ENCODE data around the gene CCM2L. TPM values are rescaled to one million over a fixed set of nuclear protein-coding genes. Genes with fewer than 3 reads are reported as not detected.

Gene CCM2L
- total and polyA plus RNA-seq, 2 donors (not counting 1 experiment from before 2014, with no cell fraction given) = not detected

DNA sequence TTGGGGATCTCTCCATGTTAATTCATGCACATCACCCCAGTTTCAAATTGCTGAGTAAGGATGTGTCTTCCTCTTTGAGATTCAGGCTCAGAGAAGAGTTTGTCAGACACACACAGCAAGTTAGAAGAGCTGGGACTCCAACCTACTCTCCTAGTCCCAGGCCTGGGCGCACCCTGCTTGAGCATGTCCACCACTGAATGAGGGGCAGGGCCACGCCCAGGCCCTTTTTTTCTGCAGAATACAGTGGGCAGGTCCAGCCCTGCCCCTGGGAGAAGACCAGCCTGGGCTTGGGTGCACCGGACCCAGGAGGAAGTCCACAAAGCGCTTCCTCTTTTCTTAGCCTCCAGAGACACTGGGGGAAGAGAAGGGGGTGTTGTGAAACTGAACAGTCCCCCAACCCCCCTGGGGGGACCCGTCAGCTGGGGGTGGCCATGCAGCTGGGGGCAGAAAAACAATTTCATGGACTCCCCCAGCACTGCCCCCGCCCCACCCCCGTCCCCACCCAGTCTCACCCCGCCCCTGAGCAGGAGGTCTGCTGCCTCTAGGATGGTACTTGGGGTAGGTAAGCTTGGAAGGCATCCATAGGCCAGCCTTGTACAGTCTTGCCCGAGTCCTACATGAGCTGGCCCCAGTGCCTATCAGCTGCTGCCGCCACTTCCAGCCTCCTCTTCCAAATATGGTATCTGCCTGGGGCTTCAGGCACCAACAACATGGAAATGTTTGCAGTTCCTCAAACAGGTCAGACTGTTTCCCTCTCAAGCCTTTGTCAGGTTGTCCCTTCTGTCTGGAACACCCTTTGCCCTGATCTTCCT lies 30.1 kb downstream of the CCM2L start:
- POLR2A ChIA-PET = interaction anchor here (0.7 to 2.8 kb wide), 8 partner anchors 9 to 318 kb away, joined by 3 to 25 read pairs (median 4); partner anchors contain the start of genes ASXL1 and HCK
- no peaks in the 10 kb centered on the region for H4K20me1 ChIP-seq (ENCODE audit: control insufficient read depth, insufficient read depth, low read length, poor library complexity, severe bottlenecking)
- ATAC-seq (ENCODE audit: low read depth) (peak; percentile 91), DNase-seq (peak; percentile 89)
- H3K9ac ChIP-seq (ENCODE audit: low read length) = peak overlapping the region; percentile 28
- peak overlapping the region; percentile 80 for H3K27ac Mint-ChIP-seq
- H3K4me2 ChIP-seq (replicated peaks; ENCODE audit: low read depth, low read length, poor library complexity, severe bottlenecking) = peak overlapping the region; percentile 89
- 0% methylated on average over 4 of the region's 10 CpGs for WGBS (ENCODE audit: insufficient coverage)
- peak overlapping the region; percentile 38 to 66 for H3K27ac ChIP-seq (ENCODE audit: low read length in 2 of 2)
- no peaks in the 10 kb centered on the region for H3K36me3 ChIP-seq (replicated peaks in 1 of 2; ENCODE audit: control extremely low read depth in 1 of 2, control insufficient read depth in 1 of 2, extremely low read depth in 1 of 2, insufficient read depth in 2 of 2, low read length in 1 of 2)
- H3K79me2 ChIP-seq (ENCODE audit: control insufficient read depth, insufficient read depth, low read length) = no peaks in the 10 kb centered on the region
- no peak overlapping the region for H2AFZ ChIP-seq (ENCODE audit: insufficient read depth, low read depth, low read length, poor library complexity, severe bottlenecking)
- H3K27me3 Mint-ChIP-seq = no peaks in the 10 kb centered on the region
- H3K9me3 Mint-ChIP-seq (ENCODE audit: insufficient read depth) = no peaks in the 10 kb centered on the region
- peaks cover 0 to 7% (median 7%) of the 10 kb centered on the region in 3 donors for H3K9me3 ChIP-seq (ENCODE audit: control extremely low read depth in 1 of 3, control insufficient read depth in 2 of 3, insufficient read depth in 1 of 3, low read length in 2 of 3)
- TF ChIP-seq, protein P1, sequence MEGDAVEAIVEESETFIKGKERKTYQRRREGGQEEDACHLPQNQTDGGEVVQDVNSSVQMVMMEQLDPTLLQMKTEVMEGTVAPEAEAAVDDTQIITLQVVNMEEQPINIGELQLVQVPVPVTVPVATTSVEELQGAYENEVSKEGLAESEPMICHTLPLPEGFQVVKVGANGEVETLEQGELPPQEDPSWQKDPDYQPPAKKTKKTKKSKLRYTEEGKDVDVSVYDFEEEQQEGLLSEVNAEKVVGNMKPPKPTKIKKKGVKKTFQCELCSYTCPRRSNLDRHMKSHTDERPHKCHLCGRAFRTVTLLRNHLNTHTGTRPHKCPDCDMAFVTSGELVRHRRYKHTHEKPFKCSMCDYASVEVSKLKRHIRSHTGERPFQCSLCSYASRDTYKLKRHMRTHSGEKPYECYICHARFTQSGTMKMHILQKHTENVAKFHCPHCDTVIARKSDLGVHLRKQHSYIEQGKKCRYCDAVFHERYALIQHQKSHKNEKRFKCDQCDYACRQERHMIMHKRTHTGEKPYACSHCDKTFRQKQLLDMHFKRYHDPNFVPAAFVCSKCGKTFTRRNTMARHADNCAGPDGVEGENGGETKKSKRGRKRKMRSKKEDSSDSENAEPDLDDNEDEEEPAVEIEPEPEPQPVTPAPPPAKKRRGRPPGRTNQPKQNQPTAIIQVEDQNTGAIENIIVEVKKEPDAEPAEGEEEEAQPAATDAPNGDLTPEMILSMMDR (IDR thresholded peaks at IDR 0.05) = no peak
- no peak for TF ChIP-seq EZH2 (IDR thresholded peaks at IDR 0.05; ENCODE audit: borderline replicate concordance, insufficient read depth, low read depth, low read length, poor library complexity, severe bottlenecking)
- peaks cover 55% of the 10 kb centered on the region for H3K4me1 Mint-ChIP-seq
- peak overlapping the region; percentile 18 to 54 (median 37) for H3K4me3 ChIP-seq (ENCODE audit: control extremely low read depth in 1 of 5, extremely low read depth in 1 of 5, insufficient read depth in 1 of 5, low read depth in 2 of 5, low read length in 4 of 5)
- H3K4me1 ChIP-seq (ENCODE audit: control insufficient read depth in 2 of 2, insufficient read depth in 2 of 2, low read length in 2 of 2) = peaks cover 21 to 50% of the 10 kb centered on the region in 2 donors
- intact Hi-C loops (cut with micrococcal nuclease) = loop anchor here (1.0 to 10.0 kb wide), 5 partner anchors 12 to 182 kb away; partner anchors contain the start of genes HCK, PLAGL2, POFUT1 and TM9SF4
- H3K27me3 ChIP-seq (replicated peaks in 1 of 4; ENCODE audit: control extremely low read depth in 1 of 4, control insufficient read depth in 3 of 4, insufficient read depth in 4 of 4, low read length in 3 of 4) = no peaks in the 10 kb centered on the region
- CTCF ChIA-PET = interaction anchor here (0.6 to 4.7 kb wide), 10 partner anchors 9 to 145 kb away, joined by 3 to 50 read pairs (median 4); partner anchors contain the start of gene TM9SF4
- H3K4me3 Mint-ChIP-seq = peak overlapping the region; percentile 70

DNA sequence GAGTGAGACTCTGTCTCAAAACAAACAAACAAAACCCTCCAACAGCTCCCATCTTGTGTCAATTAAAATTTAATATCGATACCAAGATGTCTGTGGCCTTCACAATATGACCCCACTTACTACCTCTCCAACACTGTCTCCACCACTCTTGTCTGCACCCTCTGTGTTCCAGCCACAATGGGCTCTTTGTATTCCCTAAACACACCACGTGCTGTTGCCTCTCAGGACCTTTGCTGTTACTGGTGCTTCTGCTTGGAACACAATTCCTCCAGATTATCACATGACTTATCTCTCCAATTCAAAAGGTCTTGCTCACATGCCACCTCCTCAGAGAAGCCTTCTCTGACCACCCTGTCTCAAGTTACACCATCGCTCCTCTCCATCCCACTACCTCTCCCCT lies 35.8 kb downstream of the CCM2L start:
- no peak for DNase-seq
- Histone ChIP-seq H3K36me3 (replicated peaks in 1 of 2; ENCODE audit: control extremely low read depth in 1 of 2, control insufficient read depth in 1 of 2, extremely low read depth in 1 of 2, insufficient read depth in 2 of 2, low read length in 1 of 2) (no peaks in the 10 kb centered on the region), H3K4me3 (ENCODE audit: control extremely low read depth in 1 of 5, extremely low read depth in 1 of 5, insufficient read depth in 1 of 5, low read depth in 2 of 5, low read length in 4 of 5) (no peak overlapping the region), H4K20me1 (ENCODE audit: control insufficient read depth, insufficient read depth, low read length, poor library complexity, severe bottlenecking) (no peaks in the 10 kb centered on the region), H3K27me3 (replicated peaks in 1 of 4; ENCODE audit: control extremely low read depth in 1 of 4, control insufficient read depth in 3 of 4, insufficient read depth in 4 of 4, low read length in 3 of 4) (no peaks in the 10 kb centered on the region), H3K9me3 (ENCODE audit: control extremely low read depth in 1 of 3, control insufficient read depth in 2 of 3, insufficient read depth in 1 of 3, low read length in 2 of 3) (no peaks in the 10 kb centered on the region), H2AFZ (ENCODE audit: insufficient read depth, low read depth, low read length, poor library complexity, severe bottlenecking) (no peak overlapping the region), H3K4me2 (replicated peaks; ENCODE audit: low read depth, low read length, poor library complexity, severe bottlenecking) (no peak overlapping the region), H3K9ac (ENCODE audit: low read length) (no peak overlapping the region), H3K79me2 (ENCODE audit: control insufficient read depth, insufficient read depth, low read length) (no peaks in the 10 kb centered on the region), H3K4me1 (ENCODE audit: control insufficient read depth in 2 of 2, insufficient read depth in 2 of 2, low read length in 2 of 2) (peaks cover 6 to 21% of the 10 kb centered on the region in 2 donors), H3K27ac (ENCODE audit: low read length in 2 of 2) (no peak overlapping the region)
- H3K27me3 Mint-ChIP-seq = no peaks in the 10 kb centered on the region
- H3K9me3 Mint-ChIP-seq (ENCODE audit: insufficient read depth) = no peaks in the 10 kb centered on the region
- TF ChIP-seq, protein P1 (IDR thresholded peaks at IDR 0.05) = no peak
- no peak for TF ChIP-seq EZH2 (IDR thresholded peaks at IDR 0.05; ENCODE audit: borderline replicate concordance, insufficient read depth, low read depth, low read length, poor library complexity, severe bottlenecking)
- ChIA-PET POLR2A (no interaction called here), CTCF (no interaction called here)
- no peak overlapping the region for H3K4me3 Mint-ChIP-seq
- no peak for ATAC-seq (ENCODE audit: low read depth)
- intact Hi-C loops (cut with micrococcal nuclease) = loop anchor here (10.0 kb wide), 1 partner anchor 159 kb away; the partner anchor contains the start of genes PLAGL2 and POFUT1
- H3K27ac Mint-ChIP-seq = no peak overlapping the region
- 96% methylated on average over 3 of the region's 3 CpGs for WGBS (ENCODE audit: insufficient coverage)
- peaks cover 22% of the 10 kb centered on the region for H3K4me1 Mint-ChIP-seq
